AG20443 (cell line): ENCODE data around the gene AGBL4.
"Not testable (repeated sequence)": the region's sequence is repeated elsewhere in the genome, so short reads cannot be mapped to it uniquely, and the experiment has no call there.

ENCODE experiments used
- DNase-seq: peaks from one replicate; pipeline ENCODE4 v3.0.0; 2012; ENCODE audit warnings: low spot score, mixed read lengths

AGBL4 gene

DNA sequence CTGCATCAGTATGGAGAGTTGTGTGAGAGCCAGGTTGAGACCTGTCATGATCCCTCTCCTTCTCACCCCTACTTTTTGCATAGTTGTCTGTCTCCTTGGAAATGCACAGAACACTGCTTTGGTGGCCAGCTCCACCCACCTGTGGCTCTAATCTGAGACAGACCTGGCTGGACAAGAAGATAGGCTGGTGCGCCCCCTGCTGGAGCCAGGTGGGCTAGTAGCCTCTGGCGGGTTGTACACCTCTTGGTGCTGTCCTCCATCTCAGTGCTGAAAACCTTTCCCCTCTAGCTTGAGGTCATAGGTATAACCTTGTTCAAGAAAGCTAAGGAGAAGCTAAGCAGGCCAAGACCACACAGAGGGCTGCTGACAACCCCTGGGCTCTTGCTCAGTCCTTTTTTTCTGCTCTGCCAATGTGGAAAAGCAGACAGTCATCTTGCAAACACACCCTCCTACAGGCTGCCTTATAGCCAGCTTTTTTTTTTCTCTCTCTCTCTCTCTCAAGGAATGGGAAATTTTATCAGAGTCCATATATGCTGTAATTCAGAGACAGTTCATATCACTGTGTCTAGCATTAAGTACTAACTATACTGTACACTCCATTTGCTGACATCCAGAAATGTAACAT, 1492.9 kb downstream of the AGBL4 start:
- DNase-seq = peak; percentile 42

DNA sequence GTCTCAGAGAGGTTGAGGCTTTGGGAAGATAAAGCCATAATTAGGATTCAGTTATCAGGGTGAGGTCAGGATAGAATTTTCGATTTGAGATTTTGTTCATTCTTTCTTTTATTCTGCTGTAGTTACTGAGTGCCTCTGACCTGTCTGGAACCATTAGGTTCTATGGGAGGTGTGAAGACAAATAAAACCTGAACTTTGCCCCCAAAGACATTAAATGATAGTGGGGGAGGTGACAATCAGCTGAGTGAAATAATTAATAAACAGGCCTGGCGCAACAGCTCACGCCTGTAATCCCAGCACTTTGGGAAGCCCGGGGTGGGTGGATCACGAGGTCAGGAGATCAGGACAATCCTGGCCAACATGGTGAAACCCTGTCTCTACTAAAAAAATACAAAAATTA, 1496.7 kb downstream of the AGBL4 start:
- no peak for DNase-seq

- peak; percentile 14 for DNase-seq
Observed at GRCh38 chr1:48526008-48526710, 1497.6 kb downstream of the AGBL4 start.

DNA sequence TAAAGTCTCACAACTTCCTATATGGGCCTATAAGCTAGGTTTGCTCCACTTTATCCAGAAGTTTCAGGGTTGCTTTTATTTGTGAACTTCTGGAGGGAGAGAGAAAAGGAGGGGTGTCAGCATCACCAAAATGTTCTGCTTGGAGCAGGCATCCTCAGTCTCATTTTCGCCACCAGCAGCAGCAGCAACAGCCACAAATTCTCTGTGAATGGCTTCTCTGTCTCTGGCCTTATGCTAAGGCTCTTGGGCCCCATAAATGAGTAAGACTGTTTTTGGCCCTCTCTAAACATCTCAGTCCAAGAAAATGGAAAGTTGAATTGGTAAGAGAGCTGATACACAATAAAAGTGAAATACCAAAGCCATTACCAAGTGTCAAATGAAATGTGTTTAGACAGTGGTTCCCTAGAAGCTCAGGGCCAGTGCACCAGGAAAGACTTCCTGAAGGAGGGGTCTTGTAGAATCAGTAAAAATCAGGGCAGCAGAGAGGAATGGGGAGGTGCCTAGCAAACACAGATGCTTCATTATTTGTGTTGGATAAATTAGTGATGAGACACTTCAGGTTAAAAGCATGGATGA, 1498.8 kb downstream of the AGBL4 start:
- no peak for DNase-seq

DNA sequence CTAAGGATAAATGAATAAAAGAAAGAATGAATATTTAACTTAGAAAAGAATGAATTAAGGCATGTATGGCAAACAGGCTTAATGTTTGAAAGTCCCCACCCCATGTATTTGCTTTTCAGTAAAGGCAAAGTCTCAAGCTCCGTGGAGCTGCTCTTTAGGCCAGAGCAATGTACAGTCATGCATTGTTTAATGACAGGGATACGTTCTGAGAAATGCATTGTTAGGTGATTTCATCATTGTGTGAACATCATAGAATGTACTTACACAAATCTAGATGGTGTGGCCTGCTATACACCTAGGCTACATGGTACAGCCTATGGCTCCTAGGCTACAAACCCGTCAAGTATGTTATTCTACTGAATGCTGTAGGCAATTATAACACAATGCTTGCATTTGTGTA, 1500.2 kb downstream of the AGBL4 start:
- no peak for DNase-seq

GRCh38 chr1:48519896-48520295, 1503.9 kb downstream of the AGBL4 start:
- DNase-seq = not testable (repeated sequence)

- DNase-seq = no peak
Observed at GRCh38 chr1:48506870-48507269, 1516.9 kb downstream of the AGBL4 start.

DNA sequence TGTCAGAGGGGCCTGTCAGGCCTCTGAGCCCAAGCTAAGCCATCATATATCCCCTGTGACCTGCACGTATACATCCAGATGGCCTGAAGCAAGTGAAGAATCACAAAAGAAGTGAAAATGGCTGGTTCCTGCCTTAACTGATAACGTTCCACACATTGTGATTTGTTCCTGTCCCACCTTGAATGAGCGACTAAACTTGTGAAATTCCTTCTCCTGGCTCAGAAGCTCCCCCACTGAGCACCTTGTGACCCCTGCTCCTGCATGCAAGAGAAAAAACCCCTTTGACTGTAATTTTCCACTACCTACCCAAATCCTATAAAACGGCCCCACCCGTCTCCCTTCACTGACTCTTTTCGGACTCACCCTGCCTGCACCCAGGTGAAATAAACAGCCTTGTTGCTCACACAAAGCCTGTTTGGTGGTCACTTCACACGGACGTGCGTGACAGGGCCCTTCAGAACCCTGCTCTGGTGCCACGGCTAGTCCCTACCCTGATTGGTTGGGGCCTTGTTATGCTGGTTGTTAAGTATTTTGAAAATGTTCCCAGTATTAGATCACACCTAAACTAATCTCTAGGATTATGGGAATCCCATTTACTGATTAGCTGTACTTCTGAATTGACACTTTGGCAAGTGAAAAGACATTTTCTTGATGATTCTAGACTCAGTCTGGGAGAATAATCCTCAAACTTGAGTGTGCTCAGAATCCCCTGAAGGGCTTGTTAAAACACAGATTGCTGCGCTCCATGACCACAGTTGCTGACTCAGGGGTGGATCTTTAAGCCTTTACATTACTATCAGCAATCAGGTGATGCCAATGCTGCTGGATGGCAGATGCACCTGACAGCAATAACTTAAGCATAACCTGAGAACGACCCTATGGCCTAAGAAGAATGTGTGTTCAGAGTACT, 1523.0 kb downstream of the AGBL4 start:
- DNase-seq = no peak

DNA sequence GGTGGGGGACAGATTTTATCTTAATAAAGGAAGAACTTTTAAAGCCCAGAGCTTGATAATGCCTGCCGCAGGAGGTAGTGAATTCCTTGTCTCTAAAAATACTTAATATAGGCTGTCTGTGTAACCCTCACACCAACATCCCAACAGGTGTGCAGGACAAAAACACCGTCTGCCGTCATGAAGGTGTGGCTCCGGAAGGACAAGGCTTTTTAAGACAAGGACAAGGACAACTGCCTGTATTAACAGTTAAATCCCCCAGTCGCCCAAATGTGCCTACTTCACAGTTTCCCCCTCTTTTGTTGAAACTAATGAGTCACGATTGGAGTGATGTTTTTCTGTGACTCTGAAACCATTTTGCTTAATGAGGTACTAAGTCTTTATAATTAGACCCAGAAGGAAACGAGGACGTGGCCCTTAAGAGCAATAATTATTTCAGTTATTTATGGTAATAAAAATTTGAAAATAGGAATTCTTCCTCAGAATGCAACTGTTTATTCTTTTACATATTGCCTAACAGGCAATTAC, 1524.5 kb downstream of the AGBL4 start:
- no peak for DNase-seq

DNA sequence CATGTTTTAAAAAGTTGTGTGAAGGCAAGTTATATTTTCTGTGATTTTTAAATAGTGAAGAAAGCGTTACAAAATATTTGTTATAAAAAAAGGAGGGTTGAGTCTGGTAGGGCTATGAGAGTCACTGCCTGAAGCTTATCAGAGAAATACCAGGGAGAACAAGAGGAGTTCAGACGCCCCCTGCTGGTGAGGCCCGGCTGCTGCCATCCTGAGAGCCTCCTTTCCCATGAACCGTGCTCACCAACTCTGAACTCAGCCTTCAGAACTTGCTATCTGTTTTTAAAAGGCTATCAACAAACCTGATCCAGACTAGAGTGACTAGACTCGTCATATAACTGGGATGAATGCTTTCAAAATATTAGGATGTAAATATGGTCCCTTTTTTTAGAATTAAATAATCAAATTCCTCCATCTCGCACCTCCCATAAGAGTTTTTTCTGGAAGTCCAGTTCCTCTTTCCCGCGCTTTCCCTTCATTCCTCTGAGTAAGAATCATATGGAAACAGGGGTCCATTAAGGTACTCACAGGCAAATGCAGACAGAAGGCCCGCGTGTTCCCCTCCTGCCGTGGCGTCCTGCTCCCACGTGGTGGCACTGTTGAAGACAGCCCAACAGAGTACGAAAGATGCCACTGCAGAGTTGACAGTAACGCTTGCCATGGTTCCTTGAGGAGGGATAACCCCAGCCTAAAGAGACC, 1525.5 kb downstream of the AGBL4 start:
- peak; percentile 84 for DNase-seq

DNA sequence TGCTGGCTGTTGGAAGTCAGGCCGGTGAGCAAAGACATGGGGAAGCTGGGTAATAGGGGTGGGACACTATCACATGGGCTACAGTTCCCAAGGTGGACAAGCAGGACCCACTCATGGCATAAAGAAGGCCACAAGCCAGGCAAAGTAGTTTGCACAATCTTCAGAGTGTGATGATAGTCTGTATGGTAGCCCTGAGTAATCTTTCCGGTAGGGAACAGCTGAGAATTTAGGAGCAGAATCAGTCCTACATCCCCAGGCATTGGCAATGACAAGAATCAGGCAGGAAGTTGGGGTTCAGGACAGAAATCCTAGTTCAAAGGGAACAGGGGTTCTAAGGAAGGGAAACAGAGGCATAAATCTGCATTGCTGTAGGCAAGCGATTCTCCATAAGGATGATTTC, 1527.8 kb downstream of the AGBL4 start:
- no peak for DNase-seq

DNA sequence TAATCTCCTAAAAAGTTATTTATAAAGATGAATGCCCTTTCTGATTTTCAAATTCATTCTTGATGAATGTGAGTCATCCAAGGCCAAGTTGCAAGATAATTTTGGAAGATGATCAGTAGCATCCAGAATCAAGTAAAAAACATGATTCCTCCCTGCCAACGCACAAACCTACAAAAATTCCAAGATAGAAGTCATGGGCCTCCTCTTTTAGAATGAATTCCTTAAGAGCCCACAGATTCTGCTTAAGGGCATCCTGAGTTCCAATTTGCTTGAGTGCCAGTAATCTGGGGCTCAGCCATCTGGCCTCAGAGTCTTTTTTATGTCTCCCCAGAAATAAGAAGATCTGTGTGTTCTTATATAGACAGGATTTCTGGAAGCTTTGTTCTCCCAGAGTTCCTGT, 1528.6 kb downstream of the AGBL4 start:
- DNase-seq = no peak

- peak; percentile 44 for DNase-seq
Observed at GRCh38 chr1:48493970-48494769, 1529.6 kb downstream of the AGBL4 start.

GRCh38 chr1:48493041-48493440, 1530.7 kb downstream of the AGBL4 start:
- DNase-seq = no peak

DNA sequence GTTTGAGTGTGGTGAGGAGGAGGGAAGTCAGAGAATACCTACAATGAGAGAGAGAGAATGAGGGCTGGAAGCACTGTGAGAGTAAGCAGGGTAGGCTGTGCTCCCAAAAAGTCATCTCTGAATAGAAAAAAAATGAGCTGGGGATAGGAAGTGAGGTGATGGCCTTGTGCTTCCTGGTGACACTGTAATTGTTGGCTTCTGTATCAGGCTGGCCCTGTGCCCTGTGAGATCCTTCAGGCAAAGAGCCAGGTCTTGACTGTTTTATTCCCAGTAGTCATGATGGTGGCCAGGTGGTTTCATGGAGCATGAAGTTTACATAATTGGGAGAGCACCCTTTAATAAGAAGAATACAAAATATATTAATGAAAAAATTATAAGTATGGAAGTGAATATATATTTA, 1531.4 kb downstream of the AGBL4 start:
- DNase-seq = no peak

DNA sequence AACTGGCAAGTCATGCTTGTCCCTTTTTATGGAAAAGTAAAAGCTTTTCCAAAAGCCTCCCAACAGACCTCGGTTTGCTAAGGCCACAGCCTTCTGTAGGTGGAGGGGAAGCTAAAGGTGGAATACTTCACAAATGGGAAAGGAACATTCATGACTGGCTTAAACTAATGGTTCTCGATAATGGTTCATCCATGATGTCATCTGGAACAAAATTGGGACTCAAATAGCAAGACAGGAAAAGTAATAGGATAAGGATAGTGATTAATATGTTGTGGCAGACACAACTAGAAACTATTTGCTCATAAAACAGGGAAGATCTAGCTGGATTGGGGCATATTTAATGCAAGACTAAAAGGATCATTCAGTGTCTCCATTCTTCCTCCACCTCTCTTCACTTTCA, 1535.0 kb downstream of the AGBL4 start:
- no peak for DNase-seq
